HL-60 (cell line): ENCODE results near the gene ADAM22.

Experiments used
- GABPA ChIP-seq: IDR thresholded peaks from 2 replicates; pipeline ENCODE4 v1.6.1; 2012; ENCODE audit warnings: low read depth
- POLR2AphosphoS5 ChIP-seq: IDR thresholded peaks from 2 replicates; pipeline ENCODE4 v1.6.1; 2012; ENCODE audit warnings: low read depth
- SPI1 ChIP-seq: IDR thresholded peaks from 2 replicates; pipeline ENCODE4 v1.6.1; 2012; ENCODE audit warnings: low read depth, mild to moderate bottlenecking, borderline replicate concordance
- TF ChIP-seq, protein P1 (sequence below): IDR thresholded peaks from 2 replicates; pipeline ENCODE4 v1.6.1; 2012; ENCODE audit warnings: low read depth; ENCODE audit not compliant: insufficient replicate concordance
- TF ChIP-seq, protein P2 (sequence below): IDR thresholded peaks from one replicate; pipeline ENCODE4 v1.5.1; 2011; ENCODE audit warnings: low read length, control low read depth, inconsistent platforms; ENCODE audit not compliant: insufficient read depth

DNA sequence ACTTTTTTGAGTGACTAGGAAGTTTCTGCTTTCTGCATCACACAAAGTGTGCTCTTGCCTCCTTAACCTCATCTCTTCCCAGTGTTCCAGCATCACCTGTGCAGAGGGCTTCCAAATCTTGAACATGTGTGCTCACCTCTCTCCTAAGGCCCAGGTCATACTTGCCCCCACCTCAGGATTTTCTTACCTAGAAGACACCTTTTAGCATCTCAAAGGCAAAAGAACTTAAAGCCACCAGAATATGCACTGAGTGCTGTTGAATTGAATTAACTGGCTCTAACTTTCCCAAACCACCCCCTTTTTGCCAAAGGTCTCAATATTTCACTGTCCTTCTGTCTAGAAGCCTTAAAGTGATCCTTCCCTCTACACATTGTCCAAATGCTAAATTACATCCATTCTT, 219.3 kb downstream of the ADAM22 start:
- TF ChIP-seq POLR2AphosphoS5 (no peak), SPI1 (no peak), GABPA (no peak)
- TF ChIP-seq, protein P1, sequence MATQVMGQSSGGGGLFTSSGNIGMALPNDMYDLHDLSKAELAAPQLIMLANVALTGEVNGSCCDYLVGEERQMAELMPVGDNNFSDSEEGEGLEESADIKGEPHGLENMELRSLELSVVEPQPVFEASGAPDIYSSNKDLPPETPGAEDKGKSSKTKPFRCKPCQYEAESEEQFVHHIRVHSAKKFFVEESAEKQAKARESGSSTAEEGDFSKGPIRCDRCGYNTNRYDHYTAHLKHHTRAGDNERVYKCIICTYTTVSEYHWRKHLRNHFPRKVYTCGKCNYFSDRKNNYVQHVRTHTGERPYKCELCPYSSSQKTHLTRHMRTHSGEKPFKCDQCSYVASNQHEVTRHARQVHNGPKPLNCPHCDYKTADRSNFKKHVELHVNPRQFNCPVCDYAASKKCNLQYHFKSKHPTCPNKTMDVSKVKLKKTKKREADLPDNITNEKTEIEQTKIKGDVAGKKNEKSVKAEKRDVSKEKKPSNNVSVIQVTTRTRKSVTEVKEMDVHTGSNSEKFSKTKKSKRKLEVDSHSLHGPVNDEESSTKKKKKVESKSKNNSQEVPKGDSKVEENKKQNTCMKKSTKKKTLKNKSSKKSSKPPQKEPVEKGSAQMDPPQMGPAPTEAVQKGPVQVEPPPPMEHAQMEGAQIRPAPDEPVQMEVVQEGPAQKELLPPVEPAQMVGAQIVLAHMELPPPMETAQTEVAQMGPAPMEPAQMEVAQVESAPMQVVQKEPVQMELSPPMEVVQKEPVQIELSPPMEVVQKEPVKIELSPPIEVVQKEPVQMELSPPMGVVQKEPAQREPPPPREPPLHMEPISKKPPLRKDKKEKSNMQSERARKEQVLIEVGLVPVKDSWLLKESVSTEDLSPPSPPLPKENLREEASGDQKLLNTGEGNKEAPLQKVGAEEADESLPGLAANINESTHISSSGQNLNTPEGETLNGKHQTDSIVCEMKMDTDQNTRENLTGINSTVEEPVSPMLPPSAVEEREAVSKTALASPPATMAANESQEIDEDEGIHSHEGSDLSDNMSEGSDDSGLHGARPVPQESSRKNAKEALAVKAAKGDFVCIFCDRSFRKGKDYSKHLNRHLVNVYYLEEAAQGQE, result no peak
- TF ChIP-seq, protein P2, sequence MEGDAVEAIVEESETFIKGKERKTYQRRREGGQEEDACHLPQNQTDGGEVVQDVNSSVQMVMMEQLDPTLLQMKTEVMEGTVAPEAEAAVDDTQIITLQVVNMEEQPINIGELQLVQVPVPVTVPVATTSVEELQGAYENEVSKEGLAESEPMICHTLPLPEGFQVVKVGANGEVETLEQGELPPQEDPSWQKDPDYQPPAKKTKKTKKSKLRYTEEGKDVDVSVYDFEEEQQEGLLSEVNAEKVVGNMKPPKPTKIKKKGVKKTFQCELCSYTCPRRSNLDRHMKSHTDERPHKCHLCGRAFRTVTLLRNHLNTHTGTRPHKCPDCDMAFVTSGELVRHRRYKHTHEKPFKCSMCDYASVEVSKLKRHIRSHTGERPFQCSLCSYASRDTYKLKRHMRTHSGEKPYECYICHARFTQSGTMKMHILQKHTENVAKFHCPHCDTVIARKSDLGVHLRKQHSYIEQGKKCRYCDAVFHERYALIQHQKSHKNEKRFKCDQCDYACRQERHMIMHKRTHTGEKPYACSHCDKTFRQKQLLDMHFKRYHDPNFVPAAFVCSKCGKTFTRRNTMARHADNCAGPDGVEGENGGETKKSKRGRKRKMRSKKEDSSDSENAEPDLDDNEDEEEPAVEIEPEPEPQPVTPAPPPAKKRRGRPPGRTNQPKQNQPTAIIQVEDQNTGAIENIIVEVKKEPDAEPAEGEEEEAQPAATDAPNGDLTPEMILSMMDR, result no peak
